GM18511 (cell line): ENCODE data around the gene NTPCR.

Source experiments
- ATAC-seq: cut with Tn5 transposase; IDR thresholded peaks from one replicate; pipeline ENCODE4 v1.9.1; 2021; ENCODE audit warnings: mild to moderate bottlenecking, moderate library complexity; ENCODE audit not compliant: unreplicated experiment

NTPCR gene

GRCh38 chr1:232956081-232956480 is 5.7 kb downstream of the NTPCR start:
- no peak for ATAC-seq

- no peak for ATAC-seq
Observed at GRCh38 chr1:232958067-232958466, 7.7 kb downstream of the NTPCR start.

- ATAC-seq, result no peak
Observed at GRCh38 chr1:232962761-232963745, 12.6 kb downstream of the NTPCR start.

- ATAC-seq, result no peak
Observed at GRCh38 chr1:232964601-232965000, 14.2 kb downstream of the NTPCR start.

GRCh38 chr1:232965124-232965911 is 14.9 kb downstream of the NTPCR start:
- peak; percentile 56 for ATAC-seq

- ATAC-seq, result no peak
Observed at GRCh38 chr1:232965912-232966217, 15.5 kb downstream of the NTPCR start.

- ATAC-seq, result no peak
Observed at GRCh38 chr1:232966663-232967062, 16.3 kb downstream of the NTPCR start.

GRCh38 chr1:232968391-232968790 is 18.0 kb downstream of the NTPCR start:
- no peak for ATAC-seq

GRCh38 chr1:232968965-232969364 is 18.6 kb downstream of the NTPCR start:
- ATAC-seq, result peak; percentile 72

GRCh38 chr1:232969799-232970198 is 19.4 kb downstream of the NTPCR start:
- ATAC-seq, result no peak

- no peak for ATAC-seq
Observed at GRCh38 chr1:232970508-232970907, 20.1 kb downstream of the NTPCR start.

GRCh38 chr1:232973652-232974611 is 23.5 kb downstream of the NTPCR start:
- no peak for ATAC-seq

- no peak for ATAC-seq
Observed at GRCh38 chr1:232974971-232975370, 24.6 kb downstream of the NTPCR start.

- ATAC-seq, result no peak
Observed at GRCh38 chr1:232978091-232978634, 27.8 kb downstream of the NTPCR start.

- no peak for ATAC-seq
Observed at GRCh38 chr1:232978815-232979214, 28.4 kb downstream of the NTPCR start.

- no peak for ATAC-seq
Observed at GRCh38 chr1:232979558-232979957, 29.1 kb downstream of the NTPCR start.

GRCh38 chr1:232980355-232980978 is 30.1 kb downstream of the NTPCR start:
- no peak for ATAC-seq

- ATAC-seq, result no peak
Observed at GRCh38 chr1:232980986-232981560, 30.7 kb downstream of the NTPCR start.

- ATAC-seq, result no peak
Observed at GRCh38 chr1:232982238-232982944, 32.0 kb downstream of the NTPCR start.
